ENCODE results near the gene ANKH.

- TF ChIP-seq CTCF (conservative IDR thresholded peaks at IDR 0.05; ENCODE audit: low read depth, low read length) (no peak), EZH2 (IDR thresholded peaks at IDR 0.05; ENCODE audit: borderline replicate concordance, low read depth, low read length, poor library complexity, severe bottlenecking) (no peak)
Observed at GRCh38 chr5:14842117-14842516, 29.5 kb downstream of the ANKH start.
